Measurements from ENCODE around the gene CLPSL1. TPM values are rescaled to one million over a fixed set of nuclear protein-coding genes. Genes with fewer than 3 reads are reported as not detected.

Gene CLPSL1
- total RNA-seq, 1 donor, result not detected

DNA sequence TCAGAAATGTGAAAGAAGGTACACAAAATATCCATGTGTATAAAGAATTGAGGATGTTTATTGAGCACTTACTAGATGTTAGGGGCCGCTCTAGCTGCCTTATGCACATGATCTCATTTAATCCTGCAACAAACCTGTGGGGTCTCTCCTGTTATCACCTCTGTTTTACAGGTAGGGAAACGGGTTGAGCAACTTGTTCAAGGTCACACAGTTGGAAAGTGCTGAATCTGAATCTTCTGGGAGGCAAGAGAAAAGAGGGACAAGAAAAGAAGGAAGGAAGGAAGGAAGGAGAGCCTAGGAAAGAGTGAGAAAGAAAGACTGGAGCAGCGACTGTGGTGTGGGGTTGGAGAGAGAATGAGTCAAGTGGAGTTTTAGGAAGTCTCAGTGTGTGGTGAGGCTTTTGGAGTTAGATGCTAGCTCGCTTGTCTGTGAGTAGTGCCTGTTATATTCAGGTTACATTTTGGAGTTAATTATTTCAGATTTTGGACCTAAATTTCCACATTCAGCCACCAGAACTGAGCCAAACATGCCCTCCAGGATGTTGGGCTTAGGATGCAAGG is 7.7 kb downstream of the CLPSL1 start:
- no peak overlapping the region for H3K4me2 ChIP-seq (ENCODE audit: insufficient read depth, low read length)
- no peaks in the 10 kb centered on the region for H3K4me1 ChIP-seq (ENCODE audit: insufficient read depth, low read length)
- peaks cover 53% of the 10 kb centered on the region for H3K27me3 ChIP-seq (ENCODE audit: insufficient read depth, low read length)

GRCh38 chr6:35790683-35791082 is 9.9 kb downstream of the CLPSL1 start:
- no peaks in the 10 kb centered on the region for H3K36me3 ChIP-seq (ENCODE audit: insufficient read depth, low read length)
- H3K27me3 ChIP-seq (ENCODE audit: insufficient read depth, low read length), result peaks cover 55% of the 10 kb centered on the region
- DNase-seq (ENCODE audit: insufficient read length, low spot score, missing footprints), result no peak
- H3K27ac ChIP-seq (ENCODE audit: low read depth, low read length), result no peak overlapping the region
- no peak overlapping the region for H2AFZ ChIP-seq (ENCODE audit: low read length)
- no peak overlapping the region for H3K4me3 ChIP-seq (ENCODE audit: insufficient read depth, low read length)
- no peak for TF ChIP-seq CTCF (IDR thresholded peaks at IDR 0.05; ENCODE audit: extremely low read depth, low read depth, low read length)
- no peaks in the 10 kb centered on the region for H3K79me2 ChIP-seq (ENCODE audit: insufficient read depth, low read length)
- no peaks in the 10 kb centered on the region for H3K4me1 ChIP-seq (ENCODE audit: insufficient read depth, low read length)
- no peaks in the 10 kb centered on the region for H4K20me1 ChIP-seq (ENCODE audit: insufficient read depth, low read length)
- no peaks in the 10 kb centered on the region for H3K9me3 ChIP-seq (ENCODE audit: low read depth, low read length)
- no peak overlapping the region for H3K4me2 ChIP-seq (ENCODE audit: insufficient read depth, low read length)

More for the DNA sequence above, 7.7 kb downstream of the CLPSL1 start:
- Histone ChIP-seq H3K27ac (ENCODE audit: low read depth, low read length) (no peak overlapping the region), H2AFZ (ENCODE audit: low read length) (no peak overlapping the region), H3K4me3 (ENCODE audit: insufficient read depth, low read length) (no peak overlapping the region), H4K20me1 (ENCODE audit: insufficient read depth, low read length) (no peaks in the 10 kb centered on the region), H3K79me2 (ENCODE audit: insufficient read depth, low read length) (no peaks in the 10 kb centered on the region), H3K36me3 (ENCODE audit: insufficient read depth, low read length) (no peaks in the 10 kb centered on the region), H3K9me3 (ENCODE audit: low read depth, low read length) (no peaks in the 10 kb centered on the region)
- no peak for DNase-seq (ENCODE audit: insufficient read length, low spot score, missing footprints)
- no peak for TF ChIP-seq CTCF (IDR thresholded peaks at IDR 0.05; ENCODE audit: extremely low read depth, low read depth, low read length)

DNA sequence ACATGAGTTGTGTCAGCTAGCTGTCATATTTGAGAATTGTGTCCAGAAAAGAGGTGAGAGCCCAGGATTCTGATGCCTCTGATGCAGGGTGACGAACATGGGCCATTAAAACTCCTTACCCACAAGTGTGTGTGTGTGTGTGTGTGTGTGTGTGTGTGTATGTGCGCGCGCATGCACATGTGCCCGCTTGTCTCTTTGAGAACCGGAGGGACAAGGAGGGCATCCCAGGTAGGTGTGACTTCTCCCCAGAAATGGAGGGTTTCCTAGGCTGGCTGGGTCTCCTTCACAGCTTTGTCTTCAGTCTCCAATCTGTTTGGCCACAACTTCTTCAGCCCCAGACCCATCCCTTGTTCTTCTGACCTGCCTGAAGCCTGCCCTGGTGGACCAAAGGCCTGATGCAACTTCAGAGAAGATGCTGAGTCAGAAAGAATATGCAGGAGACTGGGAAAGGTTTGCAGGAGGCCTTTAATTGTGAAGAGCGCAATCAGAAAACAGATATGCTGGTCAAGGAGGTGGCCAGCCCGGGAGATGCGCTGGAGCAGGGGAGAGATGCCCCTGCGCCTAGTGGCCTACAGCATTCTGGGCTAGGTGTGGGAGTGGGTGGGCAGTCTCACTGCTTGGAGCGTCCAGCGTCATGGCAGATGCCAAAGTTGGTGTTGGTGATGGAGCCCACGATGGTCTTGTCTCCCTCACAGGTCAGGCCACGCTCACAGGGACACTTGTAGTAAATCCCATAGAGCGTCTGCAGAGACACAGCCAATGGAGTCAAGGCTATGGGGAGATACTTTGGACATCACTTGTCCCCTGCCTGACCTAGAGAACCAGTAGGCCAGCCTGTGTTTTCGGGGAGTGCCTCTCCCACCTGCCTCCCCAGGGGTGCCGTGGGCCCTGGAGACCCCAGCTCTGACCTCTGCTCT is 14.0 kb downstream of the CLPSL1 start:
- no peaks in the 10 kb centered on the region for H3K4me1 ChIP-seq (ENCODE audit: insufficient read depth, low read length)
- H3K27ac ChIP-seq (ENCODE audit: low read depth, low read length), result no peak overlapping the region
- H4K20me1 ChIP-seq (ENCODE audit: insufficient read depth, low read length), result no peaks in the 10 kb centered on the region
- no peaks in the 10 kb centered on the region for H3K79me2 ChIP-seq (ENCODE audit: insufficient read depth, low read length)
- TF ChIP-seq CTCF (IDR thresholded peaks at IDR 0.05; ENCODE audit: extremely low read depth, low read depth, low read length), result no peak
- H3K4me2 ChIP-seq (ENCODE audit: insufficient read depth, low read length), result no peak overlapping the region
- H3K9me3 ChIP-seq (ENCODE audit: low read depth, low read length), result no peaks in the 10 kb centered on the region
- no peak overlapping the region for H3K4me3 ChIP-seq (ENCODE audit: insufficient read depth, low read length)
- no peak overlapping the region for H2AFZ ChIP-seq (ENCODE audit: low read length)
- H3K36me3 ChIP-seq (ENCODE audit: insufficient read depth, low read length), result no peaks in the 10 kb centered on the region
- H3K27me3 ChIP-seq (ENCODE audit: insufficient read depth, low read length), result peaks cover 33% of the 10 kb centered on the region
- no peak for DNase-seq (ENCODE audit: insufficient read length, low spot score, missing footprints)

- no peak for TF ChIP-seq CTCF (IDR thresholded peaks at IDR 0.05; ENCODE audit: extremely low read depth, low read depth, low read length)
- Histone ChIP-seq H3K4me3 (ENCODE audit: insufficient read depth, low read length) (no peak overlapping the region), H3K9me3 (ENCODE audit: low read depth, low read length) (no peaks in the 10 kb centered on the region), H3K79me2 (ENCODE audit: insufficient read depth, low read length) (no peaks in the 10 kb centered on the region), H3K27ac (ENCODE audit: low read depth, low read length) (no peak overlapping the region), H2AFZ (ENCODE audit: low read length) (no peak overlapping the region), H3K36me3 (ENCODE audit: insufficient read depth, low read length) (no peaks in the 10 kb centered on the region), H3K27me3 (ENCODE audit: insufficient read depth, low read length) (peaks cover 28% of the 10 kb centered on the region), H3K4me2 (ENCODE audit: insufficient read depth, low read length) (no peak overlapping the region), H4K20me1 (ENCODE audit: insufficient read depth, low read length) (no peaks in the 10 kb centered on the region), H3K4me1 (ENCODE audit: insufficient read depth, low read length) (no peaks in the 10 kb centered on the region)
- DNase-seq (ENCODE audit: insufficient read length, low spot score, missing footprints), result no peak
Measured at GRCh38 chr6:35795453-35796071, 14.7 kb downstream of the CLPSL1 start.
